Measurements from ENCODE around the gene FOXM1.

The FOXM1 gene

GRCh38 chr12:2877047-2877952 lies at the start of gene FOXM1, which contains the start of gene RHNO1:
Gene FOXM1 (minus strand): TSS chr12:2877174. CDS start chr12:2874478, 2,696 bp downstream.
Gene RHNO1 (plus strand): TSS chr12:2877223. CDS start chr12:2885367, 8,144 bp downstream.
- TF ChIP-seq CTCF (IDR thresholded peaks at IDR 0.05; ENCODE audit: low read depth, low read length, missing control alignments), result peak; percentile 20
- in situ Hi-C loops (cut with HindIII; ENCODE audit: low sequenced_read_pairs), result no loop called here
- peak within 1 kb of the TSS; percentile 75 for H3K4me3 ChIP-seq (ENCODE audit: low read depth, low read length)
- DNase-seq (ENCODE audit: low read depth), result peak; percentile 83

- in situ Hi-C loops (cut with HindIII; ENCODE audit: low sequenced_read_pairs), result no loop called here
Measured at GRCh38 chr12:2925322-2925995, 48.5 kb upstream of the FOXM1 start.

GRCh38 chr12:2924019-2924418 lies 47.0 kb upstream of the FOXM1 start:
- peak; percentile 31 for DNase-seq (ENCODE audit: low read depth)
- in situ Hi-C loops (cut with HindIII; ENCODE audit: low sequenced_read_pairs), result no loop called here
- no peak for TF ChIP-seq CTCF (IDR thresholded peaks at IDR 0.05; ENCODE audit: low read depth, low read length, missing control alignments)

More at GRCh38 chr12:2925322-2925995, 48.5 kb upstream of the FOXM1 start:
- no peak for TF ChIP-seq CTCF (IDR thresholded peaks at IDR 0.05; ENCODE audit: low read depth, low read length, missing control alignments)
- no peak for DNase-seq (ENCODE audit: low read depth)
- no peak overlapping the region for H3K4me3 ChIP-seq (ENCODE audit: low read depth, low read length)

GRCh38 chr12:2923057-2923456 lies 46.1 kb upstream of the FOXM1 start:
- no peak overlapping the region for H3K4me3 ChIP-seq (ENCODE audit: low read depth, low read length)
- no peak for TF ChIP-seq CTCF (IDR thresholded peaks at IDR 0.05; ENCODE audit: low read depth, low read length, missing control alignments)
- in situ Hi-C loops (cut with HindIII; ENCODE audit: low sequenced_read_pairs), result no loop called here
- no peak for DNase-seq (ENCODE audit: low read depth)

More at GRCh38 chr12:2924019-2924418, 47.0 kb upstream of the FOXM1 start:
- no peak overlapping the region for H3K4me3 ChIP-seq (ENCODE audit: low read depth, low read length)

- H3K4me3 ChIP-seq (ENCODE audit: low read depth, low read length), result no peak overlapping the region
- no peak for DNase-seq (ENCODE audit: low read depth)
- in situ Hi-C loops (cut with HindIII; ENCODE audit: low sequenced_read_pairs), result no loop called here
- TF ChIP-seq CTCF (IDR thresholded peaks at IDR 0.05; ENCODE audit: low read depth, low read length, missing control alignments), result no peak
Measured at GRCh38 chr12:2922329-2922728, 45.4 kb upstream of the FOXM1 start.

GRCh38 chr12:2919249-2919648 lies 42.3 kb upstream of the FOXM1 start:
- no peak overlapping the region for H3K4me3 ChIP-seq (ENCODE audit: low read depth, low read length)
- in situ Hi-C loops (cut with HindIII; ENCODE audit: low sequenced_read_pairs), result no loop called here
- no peak for DNase-seq (ENCODE audit: low read depth)
- no peak for TF ChIP-seq CTCF (IDR thresholded peaks at IDR 0.05; ENCODE audit: low read depth, low read length, missing control alignments)
